Natural killer cell (primary cell): ENCODE data around the gene FAM20B. TPM values are rescaled to one million over a fixed set of nuclear protein-coding genes. Genes with fewer than 3 reads are reported as not detected.

Source experiments
- ATAC-seq, 3 donors: fragments of 150-1000 bp in 2 of 3; fragments of 200-7000 bp in 1 of 3; cut with Tn5 transposase; 1 replicate in 1 of 3; 2 replicates in 2 of 3; pipeline ENCODE4 v1.10.0; 2021; ENCODE audit warnings: mild to moderate bottlenecking in 2 of 3, moderate library complexity in 2 of 3
- DNase-seq, 2 donors: peaks; one replicate each; pipeline versions ENCODE4 v3.0.0 to v3.0.0-alpha.2; 2013 to 2021; ENCODE audit warnings: mixed read lengths in 1 of 2
- H3K27ac ChIP-seq: one replicate; pipeline ENCODE4 v1.5.1; 2013; ENCODE audit warnings: mild to moderate bottlenecking, low read length
- H3K27me3 ChIP-seq: one replicate; pipeline ENCODE4 v1.6.1; 2013; ENCODE audit warnings: low read length; ENCODE audit not compliant: control insufficient read depth, insufficient read depth
- H3K36me3 ChIP-seq: one replicate; pipeline ENCODE4 v1.6.1; 2013; ENCODE audit warnings: low read length; ENCODE audit not compliant: control insufficient read depth, insufficient read depth
- H3K4me1 ChIP-seq: one replicate; pipeline ENCODE4 v1.6.1; 2013; ENCODE audit warnings: low read length; ENCODE audit not compliant: control insufficient read depth, insufficient read depth
- H3K4me3 ChIP-seq: one replicate; pipeline ENCODE4 v1.5.1; 2013; ENCODE audit warnings: low read length
- H3K9me3 ChIP-seq: one replicate; pipeline ENCODE4 v1.6.1; 2013; ENCODE audit warnings: low read length; ENCODE audit not compliant: control insufficient read depth, insufficient read depth
- H3K27ac Mint-ChIP-seq, 2 donors: one replicate each; pipeline ENCODE4 v1.8.0; 2022; ENCODE audit warnings: mild to moderate bottlenecking in 2 of 2, mixed read lengths in 2 of 2, moderate library complexity in 1 of 2
- H3K27me3 Mint-ChIP-seq, 2 donors: one replicate each; pipeline ENCODE4 v1.8.0; 2022; ENCODE audit warnings: low read depth in 2 of 2, mixed read lengths in 2 of 2
- H3K36me3 Mint-ChIP-seq: one replicate; pipeline ENCODE4 v1.8.0; 2022; ENCODE audit warnings: mixed read lengths
- H3K4me1 Mint-ChIP-seq, 2 donors: one replicate each; pipeline ENCODE4 v1.8.0; 2022; ENCODE audit warnings: mixed read lengths in 2 of 2
- H3K4me3 Mint-ChIP-seq: one replicate; pipeline ENCODE4 v1.8.0; 2022; ENCODE audit warnings: mild to moderate bottlenecking, moderate library complexity, mixed read lengths
- H3K9me3 Mint-ChIP-seq, 2 donors: one replicate each; pipeline ENCODE4 v1.8.0; 2022; ENCODE audit warnings: mixed read lengths in 2 of 2
- CTCF ChIP-seq: fragments of 200-600 bp; IDR thresholded peaks from one replicate; pipeline ENCODE4 v1.8.0; 2022; ENCODE audit warnings: antibody characterized with exemption
- WGBS: methylation state at CpG from one replicate; pipeline ENCODE4 v1.1.7; 2013; ENCODE audit warnings: missing lambda C conversion rate; ENCODE audit not compliant: insufficient coverage; 5-methylcytosine and 5-hydroxymethylcytosine counted together
- intact Hi-C: fragments of 100-400 bp; cut with micrococcal nuclease; formaldehyde crosslinking; loops from one replicate; pipeline ENCODE4 v1.14.2; 2022
- total RNA-seq, 4 donors: library from RNA; stranded (reverse); fragments of 120-200 nt in 1 of 4; gene quantifications; one replicate each; pipeline versions ENCODE4 v1.2.3 to v1.2.4, GENCODE V29; 2013 to 2022

The FAM20B gene
- total RNA-seq, 3 donors from 2014 or later (not counting 1 experiment from before 2014, with no cell fraction given) = 27.6 to 35.2 (median 29.0) TPM

GRCh38 chr1:179030683-179031082 lies 5.0 kb downstream of the FAM20B start:
- no peaks in the 10 kb centered on the region for H3K9me3 ChIP-seq
- H3K4me3 ChIP-seq = no peak overlapping the region
- H3K4me1 ChIP-seq = peaks cover 17% of the 10 kb centered on the region
- H3K27me3 Mint-ChIP-seq = no peaks in the 10 kb centered on the region
- DNase-seq (no peak), ATAC-seq (no peak)
- no peaks in the 10 kb centered on the region for H3K36me3 Mint-ChIP-seq
- WGBS = 70% methylated on average over 2 of the region's 3 CpGs
- no peak overlapping the region for H3K27ac ChIP-seq
- no peak overlapping the region for H3K4me3 Mint-ChIP-seq
- no peaks in the 10 kb centered on the region for H3K36me3 ChIP-seq
- H3K9me3 Mint-ChIP-seq = no peaks in the 10 kb centered on the region
- H3K4me1 Mint-ChIP-seq = peaks cover 61 to 65% of the 10 kb centered on the region in 2 donors
- H3K27ac Mint-ChIP-seq = no peak overlapping the region
- no peak for TF ChIP-seq CTCF
- intact Hi-C loops = no loop called here
- H3K27me3 ChIP-seq = no peaks in the 10 kb centered on the region

- DNase-seq = no peak
- no peak overlapping the region for H3K27ac ChIP-seq
- H3K27me3 ChIP-seq = no peaks in the 10 kb centered on the region
- Mint-ChIP-seq H3K4me1 (peaks cover 64 to 71% of the 10 kb centered on the region in 2 donors), H3K4me3 (no peak overlapping the region), H3K27ac (no peak overlapping the region), H3K36me3 (no peaks in the 10 kb centered on the region), H3K9me3 (no peaks in the 10 kb centered on the region), H3K27me3 (no peaks in the 10 kb centered on the region)
- H3K4me1 ChIP-seq = peaks cover 20% of the 10 kb centered on the region
- H3K9me3 ChIP-seq = no peaks in the 10 kb centered on the region
- ATAC-seq = no peak
- no peaks in the 10 kb centered on the region for H3K36me3 ChIP-seq
- 86% methylated on average over 3 of the region's 3 CpGs for WGBS
- TF ChIP-seq CTCF = no peak
- intact Hi-C loops = no loop called here
- no peak overlapping the region for H3K4me3 ChIP-seq
Measured at GRCh38 chr1:179031284-179031683, 5.6 kb downstream of the FAM20B start.

GRCh38 chr1:179031855-179032513 lies 6.3 kb downstream of the FAM20B start:
- Mint-ChIP-seq H3K27me3 (no peaks in the 10 kb centered on the region), H3K9me3 (no peaks in the 10 kb centered on the region), H3K4me3 (no peak overlapping the region), H3K36me3 (no peaks in the 10 kb centered on the region), H3K27ac (no peak overlapping the region), H3K4me1 (peaks cover 65 to 72% of the 10 kb centered on the region in 2 donors)
- TF ChIP-seq CTCF = no peak
- Histone ChIP-seq H3K4me3 (no peak overlapping the region), H3K9me3 (no peaks in the 10 kb centered on the region), H3K4me1 (peaks cover 17% of the 10 kb centered on the region), H3K36me3 (no peaks in the 10 kb centered on the region), H3K27ac (no peak overlapping the region), H3K27me3 (no peaks in the 10 kb centered on the region)
- WGBS = 50% methylated on average over 1 of the region's 1 CpG
- DNase-seq (no peak), ATAC-seq (no peak)
- intact Hi-C loops = no loop called here

GRCh38 chr1:179034720-179035119 lies 9.0 kb downstream of the FAM20B start:
- intact Hi-C loops = no loop called here
- Histone ChIP-seq H3K4me3 (no peak overlapping the region), H3K9me3 (no peaks in the 10 kb centered on the region), H3K27ac (peak overlapping the region; percentile 69), H3K27me3 (no peaks in the 10 kb centered on the region), H3K36me3 (no peaks in the 10 kb centered on the region), H3K4me1 (peaks cover 21% of the 10 kb centered on the region)
- peaks cover 60 to 70% of the 10 kb centered on the region in 2 donors for H3K4me1 Mint-ChIP-seq
- H3K9me3 Mint-ChIP-seq = no peaks in the 10 kb centered on the region
- DNase-seq (peak in 1 of 2 donors; percentile 24), ATAC-seq (peak; percentile 57 to 74 (median 68))
- H3K36me3 Mint-ChIP-seq = no peaks in the 10 kb centered on the region
- no peaks in the 10 kb centered on the region for H3K27me3 Mint-ChIP-seq
- H3K4me3 Mint-ChIP-seq = peak overlapping the region; percentile 51
- peak overlapping the region; percentile 81 to 89 for H3K27ac Mint-ChIP-seq
- 100% methylated on average over 1 of the region's 1 CpG for WGBS
- no peak for TF ChIP-seq CTCF
